ENCODE data around the gene BCO1. TPM values are rescaled to one million over a fixed set of nuclear protein-coding genes. Genes with fewer than 3 reads are reported as not detected.

The BCO1 gene
- total RNA-seq, 1 donor from 2014 or later, result not detected

- H3K27ac ChIP-seq, result no peak overlapping the region
- no peaks in the 10 kb centered on the region for H3K9me3 ChIP-seq
- H3K4me3 ChIP-seq, result no peak overlapping the region
- intact Hi-C loops (cut with DNase I), result no loop called here
- no peaks in the 10 kb centered on the region for H3K36me3 ChIP-seq
- TF ChIP-seq CTCF (IDR thresholded peaks at IDR 0.05), result no peak
- no peak for DNase-seq (ENCODE audit: low spot score in 2 of 2)
- H3K4me1 ChIP-seq, result no peaks in the 10 kb centered on the region
- H3K27me3 ChIP-seq, result no peaks in the 10 kb centered on the region
These were observed 23.7 kb upstream of the BCO1 start for GRCh38 chr16:81214745-81215166.

GRCh38 chr16:81216114-81216513, 22.4 kb upstream of the BCO1 start:
- H3K36me3 ChIP-seq, result no peaks in the 10 kb centered on the region
- no peak for TF ChIP-seq CTCF (IDR thresholded peaks at IDR 0.05)
- no peaks in the 10 kb centered on the region for H3K4me1 ChIP-seq
- DNase-seq (ENCODE audit: low spot score in 2 of 2), result no peak
- intact Hi-C loops (cut with DNase I), result no loop called here
- no peaks in the 10 kb centered on the region for H3K27me3 ChIP-seq
- no peak overlapping the region for H3K4me3 ChIP-seq
- H3K27ac ChIP-seq, result no peak overlapping the region
- H3K9me3 ChIP-seq, result no peaks in the 10 kb centered on the region

- no peak for TF ChIP-seq CTCF (IDR thresholded peaks at IDR 0.05)
- intact Hi-C loops (cut with DNase I), result no loop called here
These were observed 21.8 kb upstream of the BCO1 start for GRCh38 chr16:81216706-81217105.

GRCh38 chr16:81219151-81219550, 19.3 kb upstream of the BCO1 start:
- Histone ChIP-seq H3K9me3 (no peaks in the 10 kb centered on the region), H3K36me3 (no peaks in the 10 kb centered on the region), H3K4me1 (no peaks in the 10 kb centered on the region), H3K27ac (no peak overlapping the region), H3K4me3 (no peak overlapping the region), H3K27me3 (no peaks in the 10 kb centered on the region)
- no peak for TF ChIP-seq CTCF (IDR thresholded peaks at IDR 0.05)
- intact Hi-C loops (cut with DNase I), result no loop called here
- DNase-seq (ENCODE audit: low spot score in 2 of 2), result no peak

More at GRCh38 chr16:81216706-81217105, 21.8 kb upstream of the BCO1 start:
- no peaks in the 10 kb centered on the region for H3K9me3 ChIP-seq
- H3K27ac ChIP-seq, result no peak overlapping the region
- DNase-seq (ENCODE audit: low spot score in 2 of 2), result no peak
- H3K27me3 ChIP-seq, result no peaks in the 10 kb centered on the region
- no peaks in the 10 kb centered on the region for H3K4me1 ChIP-seq
- H3K4me3 ChIP-seq, result no peak overlapping the region
- no peaks in the 10 kb centered on the region for H3K36me3 ChIP-seq

GRCh38 chr16:81220349-81220748, 18.1 kb upstream of the BCO1 start:
- no peaks in the 10 kb centered on the region for H3K27me3 ChIP-seq
- intact Hi-C loops (cut with DNase I), result no loop called here
- no peaks in the 10 kb centered on the region for H3K36me3 ChIP-seq
- H3K27ac ChIP-seq, result no peak overlapping the region
- TF ChIP-seq CTCF (IDR thresholded peaks at IDR 0.05), result no peak
- DNase-seq (ENCODE audit: low spot score in 2 of 2), result no peak
- no peaks in the 10 kb centered on the region for H3K9me3 ChIP-seq
- no peaks in the 10 kb centered on the region for H3K4me1 ChIP-seq
- H3K4me3 ChIP-seq, result no peak overlapping the region

GRCh38 chr16:81221731-81222130, 16.8 kb upstream of the BCO1 start:
- no peaks in the 10 kb centered on the region for H3K4me1 ChIP-seq
- intact Hi-C loops (cut with DNase I), result no loop called here
- DNase-seq (ENCODE audit: low spot score in 2 of 2), result no peak
- no peaks in the 10 kb centered on the region for H3K36me3 ChIP-seq
- H3K4me3 ChIP-seq, result no peak overlapping the region
- no peak for TF ChIP-seq CTCF (IDR thresholded peaks at IDR 0.05)
- H3K27ac ChIP-seq, result no peak overlapping the region
- no peaks in the 10 kb centered on the region for H3K27me3 ChIP-seq
- H3K9me3 ChIP-seq, result no peaks in the 10 kb centered on the region
